OCI-LY3 (cell line): Measurements from ENCODE around the gene OPALIN.

Experiments
- H2AFZ ChIP-seq: fragments of 200-600, 300-600 bp; shearing (Covaris generic); 2 replicates; pipeline ENCODE4 v1.6.0; 2014; ENCODE audit warnings: antibody characterized with exemption, low read depth, low read length
- H3K27ac ChIP-seq: fragments of 200-600, 300-600 bp; sonication (generic); 2 replicates; pipeline ENCODE4 v1.5.1; 2014; ENCODE audit warnings: mild to moderate bottlenecking, low read length, moderate library complexity, mixed read lengths
- H3K27me3 ChIP-seq: fragments of 200-600, 300-600 bp; sonication (generic); 2 replicates; pipeline ENCODE4 v1.6.1; 2014; ENCODE audit warnings: low read depth, low read length, mixed read lengths
- H3K36me3 ChIP-seq: fragments of 200-600, 300-600 bp; sonication (generic); replicated peaks from 2 replicates; pipeline ENCODE3; 2014; ENCODE audit warnings: low read depth, low read length, mixed read lengths
- H3K4me1 ChIP-seq: fragments of 300-600, 200-600 bp; sonication (generic); 2 replicates; pipeline ENCODE4 v1.6.1; 2014; ENCODE audit warnings: low read length, mixed read lengths
- H3K4me2 ChIP-seq: fragments of 200-600, 300-600 bp; sonication (generic); 2 replicates; pipeline ENCODE4 v1.6.1; 2014; ENCODE audit warnings: low read length, mixed read lengths
- H3K4me3 ChIP-seq: fragments of 300-600, 200-600 bp; sonication (generic); 2 replicates; pipeline ENCODE4 v1.5.1; 2014; ENCODE audit warnings: antibody characterized with exemption, mild to moderate bottlenecking, low read length, moderate library complexity
- H3K79me2 ChIP-seq: fragments of 300-600, 200-600 bp; shearing (Covaris generic); 2 replicates; pipeline ENCODE4 v1.6.1; 2014; ENCODE audit warnings: mild to moderate bottlenecking, low read length, mixed read lengths
- H3K9ac ChIP-seq: fragments of 300-600, 200-600 bp; shearing (Covaris generic); 2 replicates; pipeline ENCODE4 v1.6.0; 2014; ENCODE audit warnings: mild to moderate bottlenecking, low read length, moderate library complexity
- H3K9me3 ChIP-seq: fragments of 200-600, 300-600 bp; shearing (Covaris generic); 2 replicates; pipeline ENCODE4 v1.6.1; 2014; ENCODE audit warnings: low read length, mixed read lengths; ENCODE audit not compliant: insufficient read depth
- H4K20me1 ChIP-seq: fragments of 200-600, 300-600 bp; sonication (generic); 2 replicates; pipeline ENCODE4 v1.6.1; 2016; ENCODE audit warnings: low read length, mixed read lengths; ENCODE audit not compliant: insufficient read depth
- CTCF ChIP-seq: fragments of 200-600, 300-600 bp; sonication (generic); IDR thresholded peaks from 2 replicates; pipeline ENCODE4 v1.5.1; 2014; ENCODE audit warnings: antibody characterized with exemption, low read length, low read depth
- EZH2phosphoT487 ChIP-seq: fragments of 200-600 bp; shearing (Covaris generic); IDR thresholded peaks from 2 replicates; pipeline ENCODE4 v1.6.1; 2018; ENCODE audit warnings: antibody characterized with exemption, mixed run types, low read depth

OPALIN gene

GRCh38 chr10:96304230-96304629, 54.6 kb downstream of the OPALIN start, which contains the start of gene DNTT:
Gene DNTT (plus strand): TSS chr10:96304434. CDS start chr10:96304498, 64 bp downstream.
- Histone ChIP-seq H3K4me1 (peaks cover 9% of the 10 kb centered on the region), H3K4me3 (no peak within 1 kb of the TSS)

GRCh38 chr10:96301616-96302015, 57.2 kb downstream of the OPALIN start:
- Histone ChIP-seq H3K36me3 (no peaks in the 10 kb centered on the region), H3K4me2 (no peak overlapping the region), H3K4me1 (peaks cover 4% of the 10 kb centered on the region), H2AFZ (no peak overlapping the region), H4K20me1 (no peaks in the 10 kb centered on the region), H3K9me3 (no peaks in the 10 kb centered on the region), H3K79me2 (no peaks in the 10 kb centered on the region), H3K9ac (no peak overlapping the region), H3K27ac (no peak overlapping the region), H3K4me3 (no peak overlapping the region), H3K27me3 (peaks cover 12% of the 10 kb centered on the region)
- TF ChIP-seq CTCF: no peak
- TF ChIP-seq EZH2phosphoT487: no peak

More at GRCh38 chr10:96304230-96304629, 54.6 kb downstream of the OPALIN start, which contains the start of gene DNTT:
- Histone ChIP-seq H3K79me2 (no peaks in the 10 kb centered on the region), H3K9ac (no peak within 1 kb of the TSS), H3K27me3 (peaks cover 12% of the 10 kb centered on the region), H3K9me3 (no peaks in the 10 kb centered on the region), H3K27ac (no peak within 1 kb of the TSS), H4K20me1 (no peaks in the 10 kb centered on the region), H3K36me3 (no peaks in the 10 kb centered on the region), H2AFZ (no peak within 1 kb of the TSS), H3K4me2 (no peak within 1 kb of the TSS)
- no peak for TF ChIP-seq EZH2phosphoT487
- no peak for TF ChIP-seq CTCF

- no peaks in the 10 kb centered on the region for H3K36me3 ChIP-seq
- no peak overlapping the region for H3K27ac ChIP-seq
- H3K9ac ChIP-seq: no peak overlapping the region
- H3K4me2 ChIP-seq: no peak overlapping the region
- H4K20me1 ChIP-seq: no peaks in the 10 kb centered on the region
- TF ChIP-seq EZH2phosphoT487: no peak
- TF ChIP-seq CTCF: no peak
- no peaks in the 10 kb centered on the region for H3K9me3 ChIP-seq
- H3K79me2 ChIP-seq: no peaks in the 10 kb centered on the region
- peaks cover 6% of the 10 kb centered on the region for H3K4me1 ChIP-seq
- peaks cover 12% of the 10 kb centered on the region for H3K27me3 ChIP-seq
- H2AFZ ChIP-seq: no peak overlapping the region
- H3K4me3 ChIP-seq: no peak overlapping the region
Measured at GRCh38 chr10:96299383-96299782, 59.4 kb downstream of the OPALIN start.

GRCh38 chr10:96298362-96298761, 60.4 kb downstream of the OPALIN start:
- H3K79me2 ChIP-seq: no peaks in the 10 kb centered on the region
- H2AFZ ChIP-seq: no peak overlapping the region
- no peak overlapping the region for H3K4me2 ChIP-seq
- H3K27me3 ChIP-seq: peaks cover 12% of the 10 kb centered on the region
- no peaks in the 10 kb centered on the region for H3K36me3 ChIP-seq
- no peaks in the 10 kb centered on the region for H3K9me3 ChIP-seq
- H4K20me1 ChIP-seq: no peaks in the 10 kb centered on the region
- H3K4me1 ChIP-seq: peaks cover 10% of the 10 kb centered on the region
- H3K27ac ChIP-seq: no peak overlapping the region
- TF ChIP-seq CTCF: no peak
- no peak for TF ChIP-seq EZH2phosphoT487
- no peak overlapping the region for H3K9ac ChIP-seq
- H3K4me3 ChIP-seq: no peak overlapping the region
